RWPE1 (cell line): Measurements from ENCODE around the gene BCAR3.

Source experiments
- CTCF ChIA-PET: fragments of 350-600 bp; sonication (Branson Sonifier 250); formaldehyde crosslinking; extraction: SDS; loops from one replicate; lab custom pipeline; 2021; lab: Yijun Ruan, JAX
- POLR2A ChIA-PET: fragments of 400-600 bp; formaldehyde crosslinking; extraction: SDS; loops from one replicate; lab custom pipeline; 2020; ENCODE audit warnings: antibody characterized with exemption; ENCODE audit not compliant: low non-redundant PET; lab: Yijun Ruan, JAX
- DNase-seq: peaks from one replicate; pipeline ENCODE4 v3.0.0; 2012; ENCODE audit warnings: low spot score
- H3K27ac ChIP-seq: fragments of 450-650 bp; 2 replicates; pipeline ENCODE4 v1.5.1; 2017
- TF ChIP-seq, protein P1 (sequence below): fragments of 450-650 bp; conservative IDR thresholded peaks from 2 replicates; pipeline ENCODE4 v1.5.1; 2017; ENCODE audit warnings: low read depth, mild to moderate bottlenecking

Gene BCAR3

GRCh38 chr1:93521618-93522017 lies 160.0 kb downstream of the BCAR3 start:
- H3K27ac ChIP-seq, result no peak overlapping the region
- TF ChIP-seq, protein P1, sequence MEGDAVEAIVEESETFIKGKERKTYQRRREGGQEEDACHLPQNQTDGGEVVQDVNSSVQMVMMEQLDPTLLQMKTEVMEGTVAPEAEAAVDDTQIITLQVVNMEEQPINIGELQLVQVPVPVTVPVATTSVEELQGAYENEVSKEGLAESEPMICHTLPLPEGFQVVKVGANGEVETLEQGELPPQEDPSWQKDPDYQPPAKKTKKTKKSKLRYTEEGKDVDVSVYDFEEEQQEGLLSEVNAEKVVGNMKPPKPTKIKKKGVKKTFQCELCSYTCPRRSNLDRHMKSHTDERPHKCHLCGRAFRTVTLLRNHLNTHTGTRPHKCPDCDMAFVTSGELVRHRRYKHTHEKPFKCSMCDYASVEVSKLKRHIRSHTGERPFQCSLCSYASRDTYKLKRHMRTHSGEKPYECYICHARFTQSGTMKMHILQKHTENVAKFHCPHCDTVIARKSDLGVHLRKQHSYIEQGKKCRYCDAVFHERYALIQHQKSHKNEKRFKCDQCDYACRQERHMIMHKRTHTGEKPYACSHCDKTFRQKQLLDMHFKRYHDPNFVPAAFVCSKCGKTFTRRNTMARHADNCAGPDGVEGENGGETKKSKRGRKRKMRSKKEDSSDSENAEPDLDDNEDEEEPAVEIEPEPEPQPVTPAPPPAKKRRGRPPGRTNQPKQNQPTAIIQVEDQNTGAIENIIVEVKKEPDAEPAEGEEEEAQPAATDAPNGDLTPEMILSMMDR, result no peak
- no peak for DNase-seq
- ChIA-PET CTCF (no interaction called here), POLR2A (no interaction called here)

DNA sequence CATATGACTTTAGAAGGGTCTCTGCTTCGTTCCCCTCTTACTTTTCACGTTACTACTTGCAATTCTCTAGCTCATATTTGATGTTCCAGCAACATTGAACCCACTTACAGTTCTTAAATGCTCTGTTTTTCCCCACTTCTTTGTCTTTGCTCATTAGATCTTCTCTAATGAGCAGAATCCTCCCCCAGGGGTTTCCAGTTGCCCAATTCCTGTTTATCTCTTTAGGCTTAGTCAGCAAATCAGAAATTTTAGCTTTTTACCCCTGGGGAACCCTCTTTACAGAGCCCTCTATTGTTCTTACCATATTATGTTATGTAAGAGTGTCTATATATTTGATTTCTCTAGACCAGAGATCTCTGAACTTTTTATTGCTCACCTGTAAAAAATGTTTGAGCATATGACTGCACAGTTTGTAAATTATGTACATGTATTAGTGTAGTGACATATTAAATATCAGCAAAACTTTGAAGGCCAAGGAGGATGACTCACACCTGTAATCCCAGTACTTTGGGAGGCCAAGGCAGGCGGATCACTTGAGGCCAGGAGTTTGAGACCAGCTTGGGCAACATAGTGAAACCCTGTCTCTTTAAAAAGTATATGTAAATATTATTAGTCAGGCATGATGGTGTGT lies 162.3 kb downstream of the BCAR3 start:
- no peak overlapping the region for H3K27ac ChIP-seq
- CTCF ChIA-PET, result no interaction called here
- TF ChIP-seq, protein P1, result no peak
- peak; percentile 13 for DNase-seq
- POLR2A ChIA-PET, result no interaction called here

- H3K27ac ChIP-seq, result no peak overlapping the region
- no peak for DNase-seq
- ChIA-PET POLR2A (no interaction called here), CTCF (no interaction called here)
- TF ChIP-seq, protein P1, result no peak
These were observed 163.1 kb downstream of the BCAR3 start for GRCh38 chr1:93518516-93518915.

DNA sequence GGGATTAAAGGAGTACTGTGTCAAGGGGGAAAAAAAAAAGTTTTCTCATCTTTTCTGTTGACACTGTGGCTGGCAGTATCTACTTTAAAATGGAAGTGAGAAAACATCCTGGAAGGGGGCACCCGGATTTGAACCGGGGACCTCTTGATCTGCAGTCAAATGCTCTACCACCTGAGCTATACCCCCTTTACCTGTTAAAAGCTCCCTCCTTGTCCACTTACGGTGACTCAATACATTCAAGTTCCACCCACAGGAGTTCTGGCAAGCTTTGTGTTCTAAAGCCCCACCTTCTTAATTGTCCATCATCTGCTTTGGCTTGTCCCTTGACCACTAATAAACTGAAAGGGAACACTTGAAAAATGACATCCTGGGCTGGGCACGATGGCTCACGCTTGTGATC lies 165.5 kb downstream of the BCAR3 start:
- CTCF ChIA-PET, result no interaction called here
- H3K27ac ChIP-seq, result no peak overlapping the region
- TF ChIP-seq, protein P1, result no peak
- peak; percentile 14 for DNase-seq
- POLR2A ChIA-PET, result no interaction called here
